ENCODE results near the gene ZNF91. TPM values are rescaled to one million over a fixed set of nuclear protein-coding genes. Genes with fewer than 3 reads are reported as not detected.
"Not testable (repeated sequence)": the region's sequence is repeated elsewhere in the genome, so short reads cannot be mapped to it uniquely, and the experiment has no call there.

The ZNF91 gene
- total RNA-seq, 2 experiments from 2014 or later = 43.5 to 46.2 TPM

DNA sequence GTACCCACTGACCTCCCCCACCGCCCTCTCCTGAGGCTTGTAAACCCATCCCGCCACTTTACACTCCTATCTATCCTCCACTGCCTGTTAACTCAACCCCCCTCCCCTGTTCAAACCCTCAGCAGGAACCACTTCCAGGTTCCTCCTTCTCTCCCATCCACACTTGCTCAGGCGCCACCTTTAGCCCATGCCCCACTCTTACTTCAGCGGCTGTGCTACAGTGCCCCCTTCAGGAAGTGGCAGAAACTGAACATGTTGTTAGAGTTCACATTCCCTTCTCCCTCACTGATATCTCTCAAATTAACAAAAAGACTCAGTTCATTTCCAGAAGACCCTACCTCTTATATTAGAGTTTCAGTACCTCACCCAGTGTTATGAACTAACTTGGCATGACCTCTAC lies 49.4 kb downstream of the ZNF91 start:
- CTCF ChIA-PET = no interaction called here
- peaks cover 85% of the 10 kb centered on the region for H3K36me3 Mint-ChIP-seq (ENCODE audit: low read depth)
- no peaks in the 10 kb centered on the region for H3K4me1 Mint-ChIP-seq
- H3K9me3 Mint-ChIP-seq = peaks cover 76% of the 10 kb centered on the region
- DNase-seq = no peak
- H3K27me3 Mint-ChIP-seq = no peaks in the 10 kb centered on the region
- H3K4me3 Mint-ChIP-seq = no peak overlapping the region
- POLR2A ChIA-PET = no interaction called here
- no peak overlapping the region for H3K27ac Mint-ChIP-seq

- H3K9me3 Mint-ChIP-seq = peaks cover 69% of the 10 kb centered on the region
- no peak overlapping the region for H3K27ac Mint-ChIP-seq
Measured at GRCh38 chr19:23343434-23344010, 51.7 kb downstream of the ZNF91 start.

DNA sequence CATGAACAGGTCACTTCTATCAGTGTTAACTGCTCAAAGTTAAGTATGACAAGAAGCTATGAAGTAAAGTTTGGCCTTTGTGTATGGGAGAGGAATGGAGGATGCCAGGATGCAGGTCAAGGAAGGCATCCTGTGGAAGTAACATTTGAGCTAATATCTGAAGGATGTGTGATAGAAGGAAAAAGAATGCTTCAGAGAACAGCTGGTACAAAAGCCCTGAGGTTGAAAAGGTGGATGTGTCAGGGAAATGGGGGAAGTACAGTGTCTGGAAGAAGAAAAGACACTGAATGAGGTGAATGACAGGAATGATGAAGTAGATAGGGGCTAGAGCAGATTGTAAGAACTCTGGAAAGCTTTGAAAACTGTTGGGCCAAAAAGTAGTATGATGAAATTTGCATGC lies 67.1 kb downstream of the ZNF91 start:
- POLR2A ChIA-PET = no interaction called here
- H3K9me3 Mint-ChIP-seq = peaks cover 59% of the 10 kb centered on the region
- H3K27ac Mint-ChIP-seq = no peak overlapping the region
- no peaks in the 10 kb centered on the region for H3K27me3 Mint-ChIP-seq
- no peak overlapping the region for H3K4me3 Mint-ChIP-seq
- CTCF ChIA-PET = no interaction called here
- no peaks in the 10 kb centered on the region for H3K4me1 Mint-ChIP-seq
- H3K36me3 Mint-ChIP-seq (ENCODE audit: low read depth) = peaks cover 33% of the 10 kb centered on the region
- no peak for DNase-seq

More at GRCh38 chr19:23343434-23344010, 51.7 kb downstream of the ZNF91 start:
- Mint-ChIP-seq H3K4me1 (no peaks in the 10 kb centered on the region), H3K27me3 (no peaks in the 10 kb centered on the region), H3K36me3 (ENCODE audit: low read depth) (peaks cover 81% of the 10 kb centered on the region), H3K4me3 (no peak overlapping the region)
- CTCF ChIA-PET = no interaction called here
- POLR2A ChIA-PET = no interaction called here
- DNase-seq = no peak

DNA sequence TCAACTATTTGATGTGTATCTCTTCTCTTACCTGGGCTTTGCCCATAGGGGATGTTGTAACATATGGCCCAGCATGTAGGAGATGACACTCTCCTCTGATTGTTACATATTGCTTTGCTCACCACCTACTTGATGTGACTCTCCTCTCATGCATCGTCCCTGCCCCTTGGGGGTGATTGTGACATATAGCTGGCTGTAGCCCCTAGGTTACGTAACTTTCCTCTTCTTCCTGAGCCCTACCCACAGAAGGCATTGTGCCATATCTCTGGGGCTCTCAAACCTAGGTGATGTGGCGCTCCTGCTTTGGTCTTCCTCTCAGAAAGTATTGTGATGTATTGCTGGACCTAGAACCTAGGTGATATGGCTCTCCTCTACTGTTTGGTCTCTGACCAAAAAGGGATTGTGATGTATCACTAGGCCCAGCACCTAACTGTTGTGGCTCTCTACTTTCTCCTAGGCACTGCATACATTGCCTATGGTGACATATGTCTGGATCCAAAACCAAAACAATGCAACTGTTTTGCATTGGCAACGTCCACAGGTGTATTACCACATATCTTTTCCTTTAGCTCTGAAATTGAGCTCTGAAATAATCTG lies 73.2 kb downstream of the ZNF91 start:
- DNase-seq = no peak
- no peak overlapping the region for H3K4me3 Mint-ChIP-seq
- POLR2A ChIA-PET = interaction anchor here (0.7 kb wide), 1 partner anchor 80 kb away, joined by 3 read pairs; no protein-coding TSS in a partner anchor
- H3K36me3 Mint-ChIP-seq (ENCODE audit: low read depth) = no peaks in the 10 kb centered on the region
- no peaks in the 10 kb centered on the region for H3K27me3 Mint-ChIP-seq
- H3K9me3 Mint-ChIP-seq = peaks cover 44% of the 10 kb centered on the region
- H3K27ac Mint-ChIP-seq = no peak overlapping the region
- H3K4me1 Mint-ChIP-seq = no peaks in the 10 kb centered on the region
- CTCF ChIA-PET = no interaction called here

- CTCF ChIA-PET; DNase-seq; H3K4me1 Mint-ChIP-seq; H3K27me3 Mint-ChIP-seq; H3K27ac Mint-ChIP-seq; H3K4me3 Mint-ChIP-seq; H3K36me3 Mint-ChIP-seq (ENCODE audit: low read depth): not testable (repeated sequence)
- POLR2A ChIA-PET = interaction anchor here (0.7 kb wide), 1 partner anchor 81 kb away, joined by 3 read pairs; no protein-coding TSS in a partner anchor
- H3K9me3 Mint-ChIP-seq = peaks cover 44% of the 10 kb centered on the region
Measured at GRCh38 chr19:23321403-23321802, 73.9 kb downstream of the ZNF91 start.

- H3K4me3 Mint-ChIP-seq; H3K36me3 Mint-ChIP-seq (ENCODE audit: low read depth); H3K27me3 Mint-ChIP-seq; POLR2A ChIA-PET; DNase-seq; H3K4me1 Mint-ChIP-seq; H3K27ac Mint-ChIP-seq; CTCF ChIA-PET: not testable (repeated sequence)
- peaks cover 39% of the 10 kb centered on the region for H3K9me3 Mint-ChIP-seq
Measured at GRCh38 chr19:23319571-23319970, 75.7 kb downstream of the ZNF91 start.

DNA sequence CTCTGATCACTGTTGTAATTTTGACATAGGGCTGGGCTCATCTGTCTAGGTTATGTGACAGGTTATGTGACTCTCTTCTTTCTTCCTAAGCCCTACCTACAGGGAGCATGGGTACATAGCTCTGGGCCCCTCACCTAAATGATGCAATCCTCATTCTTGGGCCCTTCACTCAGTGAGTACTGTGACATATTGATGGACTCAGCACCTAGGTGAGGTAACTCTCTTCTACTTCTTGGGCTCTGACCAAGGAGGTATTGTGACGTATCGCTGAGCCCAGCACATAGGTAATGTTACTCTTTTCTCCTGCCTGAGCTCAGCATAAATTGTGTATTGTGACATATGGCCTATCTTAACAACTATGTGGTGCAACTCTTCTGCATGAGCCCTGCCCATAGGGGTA lies 76.3 kb downstream of the ZNF91 start:
- H3K27ac Mint-ChIP-seq; DNase-seq; CTCF ChIA-PET; H3K4me3 Mint-ChIP-seq; H3K36me3 Mint-ChIP-seq (ENCODE audit: low read depth); POLR2A ChIA-PET; H3K27me3 Mint-ChIP-seq; H3K4me1 Mint-ChIP-seq: not testable (repeated sequence)
- H3K9me3 Mint-ChIP-seq = peaks cover 40% of the 10 kb centered on the region

- DNase-seq = no peak
- Mint-ChIP-seq H3K27ac (no peak overlapping the region), H3K4me3 (no peak overlapping the region)
Measured at GRCh38 chr19:23318143-23318542, 77.1 kb downstream of the ZNF91 start.

DNA sequence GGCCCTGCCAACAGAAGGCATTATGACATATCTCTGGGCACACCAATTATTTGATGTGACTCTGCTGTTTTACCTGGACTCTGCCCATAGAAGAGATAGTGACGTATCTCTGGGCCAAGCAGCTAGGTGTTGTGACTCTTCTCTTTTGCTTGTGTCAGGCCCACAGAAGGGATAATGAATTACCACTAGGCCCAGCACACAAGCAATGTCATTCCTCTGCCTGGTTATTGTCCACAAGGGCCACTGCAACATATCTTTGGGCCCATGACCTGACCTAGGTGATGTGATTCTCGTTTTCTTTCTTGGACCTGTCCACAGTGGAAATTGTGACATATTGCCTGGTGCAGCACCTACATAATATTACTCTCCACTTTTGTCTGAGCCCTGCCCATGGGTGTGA lies 80.0 kb downstream of the ZNF91 start:
- no peaks in the 10 kb centered on the region for H3K4me1 Mint-ChIP-seq
- DNase-seq = no peak
- H3K4me3 Mint-ChIP-seq = no peak overlapping the region
- peaks cover 48% of the 10 kb centered on the region for H3K9me3 Mint-ChIP-seq
- ChIA-PET POLR2A (no interaction called here), CTCF (no interaction called here)
- no peak overlapping the region for H3K27ac Mint-ChIP-seq
- H3K36me3 Mint-ChIP-seq (ENCODE audit: low read depth) = no peaks in the 10 kb centered on the region
- no peaks in the 10 kb centered on the region for H3K27me3 Mint-ChIP-seq

More at GRCh38 chr19:23318143-23318542, 77.1 kb downstream of the ZNF91 start:
- Mint-ChIP-seq H3K4me1 (no peaks in the 10 kb centered on the region), H3K9me3 (peaks cover 40% of the 10 kb centered on the region), H3K36me3 (ENCODE audit: low read depth) (no peaks in the 10 kb centered on the region), H3K27me3 (no peaks in the 10 kb centered on the region)
- POLR2A ChIA-PET = no interaction called here
- CTCF ChIA-PET = no interaction called here

DNA sequence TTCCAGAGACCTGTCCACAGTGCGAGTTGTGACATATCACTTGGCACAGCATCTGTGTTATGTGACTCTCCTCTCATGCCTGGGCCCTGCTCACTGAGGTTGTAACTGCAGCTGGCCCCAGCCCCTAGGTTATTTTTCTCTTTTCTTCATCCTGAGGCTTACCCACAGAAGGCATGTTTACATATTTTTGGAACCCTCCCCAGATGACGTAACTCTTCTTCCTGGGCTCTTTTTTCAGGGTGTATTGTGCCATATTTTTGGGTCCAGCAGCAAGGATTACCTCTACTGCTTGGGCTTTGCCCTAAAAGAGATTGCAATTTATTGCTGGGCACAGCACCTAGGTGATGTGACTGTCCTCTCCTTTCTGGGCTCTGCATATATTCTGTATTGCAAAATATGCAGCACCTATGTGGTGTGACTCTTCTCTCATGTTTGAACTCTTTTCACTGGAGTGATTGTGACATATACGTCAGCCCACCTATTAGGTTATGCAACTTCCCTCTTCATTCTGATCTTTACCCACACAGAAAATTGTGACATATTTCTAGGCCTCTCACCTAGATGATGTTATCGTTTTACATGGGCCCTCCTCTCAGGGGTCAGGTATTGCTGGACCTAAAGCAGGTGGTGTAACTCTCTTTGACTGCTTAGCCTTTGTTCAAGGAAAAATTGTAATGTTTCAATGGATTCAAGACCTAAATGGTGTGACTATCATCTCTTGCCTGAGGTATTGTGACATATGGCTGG lies 80.6 kb downstream of the ZNF91 start:
- DNase-seq = no peak
- Mint-ChIP-seq H3K4me3 (no peak overlapping the region), H3K36me3 (ENCODE audit: low read depth) (no peaks in the 10 kb centered on the region), H3K4me1 (no peaks in the 10 kb centered on the region), H3K27me3 (no peaks in the 10 kb centered on the region), H3K27ac (no peak overlapping the region), H3K9me3 (peaks cover 47% of the 10 kb centered on the region)
- ChIA-PET POLR2A (no interaction called here), CTCF (no interaction called here)

DNA sequence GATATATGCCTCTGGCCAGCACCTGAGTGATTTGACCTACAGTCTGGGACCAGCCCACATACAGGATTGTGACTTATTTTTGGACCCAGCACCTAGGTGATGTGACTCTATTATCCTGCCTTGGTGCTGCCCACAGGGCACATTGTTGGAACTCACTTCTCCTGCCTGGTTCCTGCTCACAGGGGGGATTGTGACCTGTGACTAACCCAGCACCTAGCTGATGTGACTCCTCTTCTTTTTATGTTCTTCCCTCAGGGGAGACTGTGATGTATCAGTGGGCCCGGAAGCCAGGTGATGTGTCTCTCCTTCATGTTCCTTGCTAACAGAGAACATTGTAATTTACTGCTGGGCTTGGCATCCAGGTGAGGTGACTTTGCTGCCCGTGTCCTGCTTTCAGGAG lies 82.1 kb downstream of the ZNF91 start:
- no peaks in the 10 kb centered on the region for H3K36me3 Mint-ChIP-seq (ENCODE audit: low read depth)
- CTCF ChIA-PET = no interaction called here
- no peaks in the 10 kb centered on the region for H3K27me3 Mint-ChIP-seq
- POLR2A ChIA-PET = no interaction called here
- H3K9me3 Mint-ChIP-seq = peaks cover 35% of the 10 kb centered on the region
- no peaks in the 10 kb centered on the region for H3K4me1 Mint-ChIP-seq
- H3K4me3 Mint-ChIP-seq = no peak overlapping the region
- DNase-seq = no peak
- H3K27ac Mint-ChIP-seq = no peak overlapping the region

GRCh38 chr19:23312515-23312914 lies 82.8 kb downstream of the ZNF91 start:
- Mint-ChIP-seq H3K27ac (no peak overlapping the region), H3K4me1 (no peaks in the 10 kb centered on the region), H3K9me3 (peaks cover 36% of the 10 kb centered on the region), H3K4me3 (no peak overlapping the region), H3K36me3 (ENCODE audit: low read depth) (no peaks in the 10 kb centered on the region), H3K27me3 (no peaks in the 10 kb centered on the region)
- DNase-seq = no peak
- POLR2A ChIA-PET = no interaction called here
- CTCF ChIA-PET = no interaction called here

GRCh38 chr19:23311551-23311950 lies 83.7 kb downstream of the ZNF91 start:
- DNase-seq = no peak
- Mint-ChIP-seq H3K27me3 (no peaks in the 10 kb centered on the region), H3K27ac (no peak overlapping the region), H3K4me3 (no peak overlapping the region), H3K4me1 (no peaks in the 10 kb centered on the region), H3K9me3 (peaks cover 36% of the 10 kb centered on the region), H3K36me3 (ENCODE audit: low read depth) (no peaks in the 10 kb centered on the region)
- ChIA-PET POLR2A (no interaction called here), CTCF (no interaction called here)

- no peak for DNase-seq
- H3K36me3 Mint-ChIP-seq (ENCODE audit: low read depth) = no peaks in the 10 kb centered on the region
- no peaks in the 10 kb centered on the region for H3K27me3 Mint-ChIP-seq
- peaks cover 36% of the 10 kb centered on the region for H3K9me3 Mint-ChIP-seq
- no peak overlapping the region for H3K27ac Mint-ChIP-seq
- POLR2A ChIA-PET = no interaction called here
- CTCF ChIA-PET = no interaction called here
- no peaks in the 10 kb centered on the region for H3K4me1 Mint-ChIP-seq
- no peak overlapping the region for H3K4me3 Mint-ChIP-seq
Measured at GRCh38 chr19:23310729-23311211, 84.5 kb downstream of the ZNF91 start.
